SK-N-SH (cell line): Measurements from ENCODE around the gene BNC2. TPM values are rescaled to one million over a fixed set of nuclear protein-coding genes. Genes with fewer than 3 reads are reported as not detected.

ENCODE experiments used
- CTCF ChIA-PET: fragments of 300-600, 350-600 bp; formaldehyde crosslinking; extraction: SDS; loops from one replicate; lab custom pipeline; 2021; lab: Yijun Ruan, JAX
- POLR2A ChIA-PET: fragments of 350-600 bp; sonication (Branson Sonifier 250); formaldehyde crosslinking; extraction: SDS; loops from one replicate; lab custom pipeline; 2020; ENCODE audit warnings: antibody characterized with exemption, inconsistent platforms; lab: Yijun Ruan, JAX
- DNase-seq: peaks from one replicate; pipeline ENCODE4 v3.0.0; 2012
- H2AFZ ChIP-seq: fragments of 200-600 bp; sonication (generic); 2 replicates; pipeline ENCODE4 v1.8.1; 2016; ENCODE audit warnings: antibody characterized with exemption, mild to moderate bottlenecking, low read depth
- H3F3A ChIP-seq: fragments of 200-600 bp; sonication (generic); replicated peaks from 2 replicates; pipeline ENCODE3; 2016; ENCODE audit warnings: antibody characterized with exemption, mild to moderate bottlenecking; ENCODE audit not compliant: insufficient read depth
- H3K27ac ChIP-seq, 2 experiments: fragments of 200-500 bp in 1 of 2; fragments of 200-600 bp in 1 of 2; sonication (Bioruptor generic) in 1 of 2; sonication (generic), shearing (Covaris generic) in 1 of 2; 2 replicates each; pipeline versions ENCODE4 v1.5.1 to v1.6.1; 2014 to 2016; ENCODE audit warnings: low read depth in 2 of 2, inconsistent platforms in 1 of 2, low read length in 1 of 2, mild to moderate bottlenecking in 1 of 2, mixed read lengths in 1 of 2
- H3K27me3 ChIP-seq: fragments of 200-600 bp; sonication (generic), shearing (Covaris generic); 2 replicates; pipeline ENCODE4 v1.6.1; 2016; ENCODE audit warnings: mixed run types; ENCODE audit not compliant: insufficient read depth
- H3K36me3 ChIP-seq, 2 experiments: fragments of 200-500 bp in 1 of 2; fragments of 200-600 bp in 1 of 2; sonication (Bioruptor generic) in 1 of 2; sonication (generic) in 1 of 2; replicated peaks in 1 of 2; 2 replicates each; pipeline versions ENCODE3 to v1.5.1; 2014 to 2016; ENCODE audit warnings: low read length in 1 of 2, mild to moderate bottlenecking in 1 of 2; ENCODE audit not compliant: insufficient read depth in 2 of 2, control insufficient read depth in 1 of 2
- H3K4me1 ChIP-seq, 2 experiments: fragments of 200-500 bp in 1 of 2; fragments of 200-600 bp in 1 of 2; sonication (Bioruptor generic) in 1 of 2; sonication (generic), shearing (Covaris generic) in 1 of 2; 2 replicates each; pipeline versions ENCODE4 v1.5.1 to v1.6.1; 2014 to 2016; ENCODE audit warnings: low read depth in 1 of 2, low read length in 1 of 2, mixed run types in 1 of 2; ENCODE audit not compliant: insufficient read depth in 2 of 2, control insufficient read depth in 1 of 2
- H3K4me2 ChIP-seq: fragments of 200-600 bp; sonication (generic), shearing (Covaris generic); 2 replicates; pipeline ENCODE4 v1.6.1; 2017; ENCODE audit warnings: mixed run types
- H3K4me3 ChIP-seq, 2 experiments: fragments of 200-500 bp in 1 of 2; fragments of 200-600 bp in 1 of 2; sonication (Bioruptor generic) in 1 of 2; sonication (generic), shearing (Covaris generic) in 1 of 2; 2 replicates each; pipeline versions ENCODE4 v1.5.1 to v1.8.1; 2014 to 2016; ENCODE audit warnings: low read depth in 2 of 2, inconsistent platforms in 1 of 2, low read length in 1 of 2, mild to moderate bottlenecking in 1 of 2, mixed read lengths in 1 of 2, moderate library complexity in 1 of 2
- H3K79me2 ChIP-seq: fragments of 200-600 bp; sonication (generic); 2 replicates; pipeline ENCODE4 v1.8.1; 2017; ENCODE audit warnings: mild to moderate bottlenecking; ENCODE audit not compliant: insufficient read depth
- H3K9ac ChIP-seq: fragments of 200-600 bp; sonication (generic); 2 replicates; pipeline ENCODE4 v1.6.1; 2017; ENCODE audit warnings: mixed run types
- H3K9me2 ChIP-seq: fragments of 200-600 bp; sonication (generic); 2 replicates; pipeline ENCODE4 v1.6.1; 2017; ENCODE audit warnings: mixed run types
- H3K9me3 ChIP-seq: fragments of 200-600 bp; sonication (generic); 2 replicates; pipeline ENCODE4 v1.6.1; 2017; ENCODE audit warnings: mixed run types, mild to moderate bottlenecking, moderate library complexity
- H4K20me1 ChIP-seq: fragments of 200-600 bp; sonication (generic); 2 replicates; pipeline ENCODE4 v1.6.1; 2017; ENCODE audit warnings: mild to moderate bottlenecking, mixed run types; ENCODE audit not compliant: insufficient read depth
- EP300 ChIP-seq, 2 experiments: IDR thresholded peaks; 2 replicates each; pipeline versions ENCODE4 v1.4.0 to v1.6.1; 2012; ENCODE audit warnings: borderline replicate concordance in 1 of 2, low read depth in 1 of 2, low read length in 1 of 2
- JUND ChIP-seq: IDR thresholded peaks from 2 replicates; pipeline ENCODE4 v1.4.0; 2012
- NFIC ChIP-seq: IDR thresholded peaks from 2 replicates; pipeline ENCODE4 v1.4.0; 2012; ENCODE audit warnings: borderline replicate concordance
- TCF12 ChIP-seq: IDR thresholded peaks from 2 replicates; pipeline ENCODE4 v1.4.0; 2012
- USF2 ChIP-seq: fragments of 150-350 bp; IDR thresholded peaks from 2 replicates; pipeline ENCODE4 v1.6.1; 2017; ENCODE audit warnings: antibody characterized with exemption, low read length, low read depth, borderline replicate concordance
- YY1 ChIP-seq: IDR thresholded peaks from 2 replicates; pipeline ENCODE4 v1.4.0; 2012; ENCODE audit warnings: low read depth, mild to moderate bottlenecking
- WGBS: methylation state at CpG from one replicate; pipeline ENCODE4 v1.1.6; 2017; ENCODE audit warnings: low lambda C conversion rate; 5-methylcytosine and 5-hydroxymethylcytosine counted together
- polyA plus RNA-seq, 3 experiments: library from polyadenylated mRNA; depleted of rRNA; stranded (reverse); fragments of >200 nt; gene quantifications; 2 replicates each; pipeline ENCODE4 v1.2.3, GENCODE V29; 2012
- TF ChIP-seq, protein P1 (sequence below): IDR thresholded peaks from 2 replicates; pipeline ENCODE4 v1.4.0; 2012; ENCODE audit warnings: low read depth
- TF ChIP-seq, protein P2 (sequence below): IDR thresholded peaks from 2 replicates; pipeline ENCODE4; 2012
- TF ChIP-seq, protein P3 (sequence below): IDR thresholded peaks from 2 replicates; pipeline ENCODE4 v1.6.1; 2012; ENCODE audit warnings: mild to moderate bottlenecking, low read depth, low read length, moderate library complexity

The BNC2 gene
- polyA plus RNA-seq, 1 of the 3 experiments (the other 2 are of a cell fraction) = 8.8 TPM

GRCh38 chr9:16413509-16414016, 456.9 kb downstream of the BNC2 start:
- no peak overlapping the region for H2AFZ ChIP-seq
- no peak overlapping the region; a peak in 1 of 4 replicates for H3K27ac ChIP-seq
- ChIA-PET POLR2A (no interaction called here), CTCF (interaction anchor here (1.0 to 1.5 kb wide), 3 partner anchors 17 to 28 kb away, joined by 3 to 4 read pairs (median 3); no protein-coding TSS in a partner anchor)
- no peaks in the 10 kb centered on the region for H3K9me2 ChIP-seq
- H3K27me3 ChIP-seq = no peaks in the 10 kb centered on the region
- WGBS = 61% methylated on average over 9 of the region's 9 CpGs
- no peak overlapping the region for H3K9ac ChIP-seq
- no peak for DNase-seq
- H4K20me1 ChIP-seq = no peaks in the 10 kb centered on the region
- TF ChIP-seq NFIC (no peak), JUND (peak; percentile 46; the same call in 1 of the 2 replicates), EP300 (IDR thresholded peaks at IDR 0.05; ENCODE audit: borderline replicate concordance in 1 of 2, low read depth in 1 of 2, low read length in 1 of 2) (peak in 1 of 2 experiments; percentile 67; a peak in 1 of 4 replicates), TCF12 (peak; percentile 88), YY1 (no peak)
- TF ChIP-seq, protein P1, sequence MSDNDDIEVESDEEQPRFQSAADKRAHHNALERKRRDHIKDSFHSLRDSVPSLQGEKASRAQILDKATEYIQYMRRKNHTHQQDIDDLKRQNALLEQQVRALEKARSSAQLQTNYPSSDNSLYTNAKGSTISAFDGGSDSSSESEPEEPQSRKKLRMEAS = 0 out of 2 replicates have a peak, but pooled peaks have one; percentile 23
- TF ChIP-seq, protein P2, sequence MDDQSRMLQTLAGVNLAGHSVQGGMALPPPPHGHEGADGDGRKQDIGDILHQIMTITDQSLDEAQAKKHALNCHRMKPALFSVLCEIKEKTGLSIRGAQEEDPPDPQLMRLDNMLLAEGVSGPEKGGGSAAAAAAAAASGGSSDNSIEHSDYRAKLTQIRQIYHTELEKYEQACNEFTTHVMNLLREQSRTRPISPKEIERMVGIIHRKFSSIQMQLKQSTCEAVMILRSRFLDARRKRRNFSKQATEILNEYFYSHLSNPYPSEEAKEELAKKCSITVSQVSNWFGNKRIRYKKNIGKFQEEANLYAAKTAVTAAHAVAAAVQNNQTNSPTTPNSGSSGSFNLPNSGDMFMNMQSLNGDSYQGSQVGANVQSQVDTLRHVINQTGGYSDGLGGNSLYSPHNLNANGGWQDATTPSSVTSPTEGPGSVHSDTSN = peak; percentile 76
- peaks cover 0 to 9% of the 10 kb centered on the region in 2 experiments; a peak in 2 of 4 replicates for H3K4me1 ChIP-seq
- H3K36me3 ChIP-seq = peaks cover 0 to 10% of the 10 kb centered on the region in 2 experiments
- H3F3A ChIP-seq = peaks cover 12% of the 10 kb centered on the region
- H3K4me3 ChIP-seq = no peak overlapping the region
- no peak overlapping the region for H3K4me2 ChIP-seq
- no peaks in the 10 kb centered on the region for H3K79me2 ChIP-seq
- no peaks in the 10 kb centered on the region for H3K9me3 ChIP-seq

DNA sequence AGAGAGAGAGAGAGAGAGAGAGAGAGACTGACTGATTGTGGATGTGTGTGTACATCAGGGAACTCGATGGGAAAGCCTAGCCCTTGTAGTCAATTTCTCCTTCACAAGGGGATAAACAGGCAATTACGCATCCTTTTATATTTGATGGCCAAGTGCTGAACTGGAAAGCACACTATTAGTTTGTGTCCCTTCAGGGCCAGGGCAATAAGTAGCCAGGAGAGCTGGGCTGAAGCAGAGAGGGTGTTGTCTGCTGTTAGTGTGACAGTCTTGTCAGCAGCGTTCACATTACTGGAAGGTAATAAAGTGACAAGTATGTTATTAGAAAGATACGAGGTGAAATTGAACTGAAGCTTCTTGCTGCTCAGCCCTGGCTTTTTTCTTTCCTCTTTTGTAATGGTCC, 457.7 kb downstream of the BNC2 start:
- no peaks in the 10 kb centered on the region for H3K79me2 ChIP-seq
- ChIA-PET POLR2A (no interaction called here), CTCF (no interaction called here)
- TF ChIP-seq USF2 = no peak
- TF ChIP-seq, protein P3, sequence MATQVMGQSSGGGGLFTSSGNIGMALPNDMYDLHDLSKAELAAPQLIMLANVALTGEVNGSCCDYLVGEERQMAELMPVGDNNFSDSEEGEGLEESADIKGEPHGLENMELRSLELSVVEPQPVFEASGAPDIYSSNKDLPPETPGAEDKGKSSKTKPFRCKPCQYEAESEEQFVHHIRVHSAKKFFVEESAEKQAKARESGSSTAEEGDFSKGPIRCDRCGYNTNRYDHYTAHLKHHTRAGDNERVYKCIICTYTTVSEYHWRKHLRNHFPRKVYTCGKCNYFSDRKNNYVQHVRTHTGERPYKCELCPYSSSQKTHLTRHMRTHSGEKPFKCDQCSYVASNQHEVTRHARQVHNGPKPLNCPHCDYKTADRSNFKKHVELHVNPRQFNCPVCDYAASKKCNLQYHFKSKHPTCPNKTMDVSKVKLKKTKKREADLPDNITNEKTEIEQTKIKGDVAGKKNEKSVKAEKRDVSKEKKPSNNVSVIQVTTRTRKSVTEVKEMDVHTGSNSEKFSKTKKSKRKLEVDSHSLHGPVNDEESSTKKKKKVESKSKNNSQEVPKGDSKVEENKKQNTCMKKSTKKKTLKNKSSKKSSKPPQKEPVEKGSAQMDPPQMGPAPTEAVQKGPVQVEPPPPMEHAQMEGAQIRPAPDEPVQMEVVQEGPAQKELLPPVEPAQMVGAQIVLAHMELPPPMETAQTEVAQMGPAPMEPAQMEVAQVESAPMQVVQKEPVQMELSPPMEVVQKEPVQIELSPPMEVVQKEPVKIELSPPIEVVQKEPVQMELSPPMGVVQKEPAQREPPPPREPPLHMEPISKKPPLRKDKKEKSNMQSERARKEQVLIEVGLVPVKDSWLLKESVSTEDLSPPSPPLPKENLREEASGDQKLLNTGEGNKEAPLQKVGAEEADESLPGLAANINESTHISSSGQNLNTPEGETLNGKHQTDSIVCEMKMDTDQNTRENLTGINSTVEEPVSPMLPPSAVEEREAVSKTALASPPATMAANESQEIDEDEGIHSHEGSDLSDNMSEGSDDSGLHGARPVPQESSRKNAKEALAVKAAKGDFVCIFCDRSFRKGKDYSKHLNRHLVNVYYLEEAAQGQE = peak; percentile 62
- no peak overlapping the region for H3K27ac ChIP-seq
- H3K36me3 ChIP-seq = peaks cover 0 to 5% of the 10 kb centered on the region in 2 experiments
- H3K4me3 ChIP-seq = no peak overlapping the region
- H3K9me2 ChIP-seq = no peaks in the 10 kb centered on the region
- no peak for DNase-seq
- no peaks in the 10 kb centered on the region for H3K9me3 ChIP-seq
- no peak overlapping the region for H3K9ac ChIP-seq
- no peaks in the 10 kb centered on the region for H3K27me3 ChIP-seq
- peaks cover 0 to 5% of the 10 kb centered on the region in 2 experiments; a peak in 2 of 4 replicates for H3K4me1 ChIP-seq
- no peak overlapping the region for H2AFZ ChIP-seq
- H3F3A ChIP-seq = peaks cover 8% of the 10 kb centered on the region
- no peak overlapping the region for H3K4me2 ChIP-seq
- H4K20me1 ChIP-seq = no peaks in the 10 kb centered on the region
- WGBS = 89% methylated on average over 4 of the region's 4 CpGs
